H54 (cell line): ENCODE data around the gene PARVB.

ENCODE experiments used
- DNase-seq: peaks from one replicate; pipeline ENCODE4 v3.0.0; 2011; ENCODE audit warnings: low spot score, mixed read lengths; ENCODE audit not compliant: insufficient read length
- FAIRE-seq: peaks from 3 replicates; lab custom pipeline; 2011; peaks lifted over from hg19 to GRCh38; lab: Jason Lieb, UNC
- POLR2A ChIP-seq: IDR thresholded peaks from 2 replicates; pipeline ENCODE4 v1.6.1; 2011; ENCODE audit warnings: low read depth, mild to moderate bottlenecking, low read length

The PARVB gene

GRCh38 chr22:44116331-44116730, 92.2 kb downstream of the PARVB start:
- no peak for DNase-seq
- no peak for FAIRE-seq
- TF ChIP-seq POLR2A = no peak

DNA sequence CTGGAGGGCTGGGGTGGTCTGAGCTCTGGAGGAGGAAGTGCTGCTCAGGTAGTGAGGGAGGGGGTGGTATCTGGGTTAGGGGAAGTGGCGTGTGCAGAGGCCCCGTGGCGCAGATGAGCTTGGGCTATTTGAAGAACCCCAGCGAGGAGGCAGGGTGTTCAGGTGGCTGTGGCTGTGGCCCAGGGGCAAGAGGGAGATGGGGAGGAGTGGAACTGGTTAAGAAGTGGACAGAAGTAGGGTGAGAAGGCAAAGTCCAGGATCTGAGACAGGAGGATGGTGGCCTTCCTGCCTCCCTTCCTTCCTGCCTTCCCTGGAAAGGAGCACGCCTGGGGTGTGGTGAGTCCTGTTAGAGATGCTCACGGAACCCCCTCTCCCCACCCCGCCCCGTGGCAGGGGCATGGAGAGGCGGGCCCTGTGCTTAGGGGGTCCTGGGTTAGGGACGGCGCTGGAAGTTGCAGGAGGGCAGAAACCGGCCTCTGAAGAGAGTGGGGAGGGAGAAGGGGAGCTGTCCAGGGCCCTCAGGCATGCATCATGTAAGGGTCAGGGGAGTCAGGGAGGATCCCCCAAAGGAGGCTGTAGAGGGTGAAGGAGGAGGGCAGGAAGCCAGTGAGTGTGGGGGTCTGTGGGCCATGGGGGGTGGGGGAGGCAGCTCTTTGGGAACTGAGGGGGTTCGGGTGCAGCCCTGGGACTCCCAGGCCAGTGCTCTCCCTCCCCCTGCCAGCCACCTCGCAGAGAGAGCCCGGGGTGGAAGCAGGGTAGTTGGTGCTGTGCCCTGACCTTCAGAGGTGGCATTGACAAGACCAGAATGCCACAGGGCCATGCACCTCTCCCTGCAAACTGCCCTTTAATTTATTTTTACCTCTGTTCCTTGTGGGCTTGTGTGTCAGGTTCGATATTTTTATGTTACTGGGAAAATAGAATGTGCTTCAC, 92.9 kb downstream of the PARVB start:
- FAIRE-seq (no peak), DNase-seq (no peak)
- no peak for TF ChIP-seq POLR2A

- DNase-seq = no peak
- no peak for FAIRE-seq
- TF ChIP-seq POLR2A = no peak
Measured at GRCh38 chr22:44117746-44118145, 93.6 kb downstream of the PARVB start.

- no peak for TF ChIP-seq POLR2A
- DNase-seq (no peak), FAIRE-seq (no peak)
Measured at GRCh38 chr22:44118645-44119315, 94.7 kb downstream of the PARVB start.

DNA sequence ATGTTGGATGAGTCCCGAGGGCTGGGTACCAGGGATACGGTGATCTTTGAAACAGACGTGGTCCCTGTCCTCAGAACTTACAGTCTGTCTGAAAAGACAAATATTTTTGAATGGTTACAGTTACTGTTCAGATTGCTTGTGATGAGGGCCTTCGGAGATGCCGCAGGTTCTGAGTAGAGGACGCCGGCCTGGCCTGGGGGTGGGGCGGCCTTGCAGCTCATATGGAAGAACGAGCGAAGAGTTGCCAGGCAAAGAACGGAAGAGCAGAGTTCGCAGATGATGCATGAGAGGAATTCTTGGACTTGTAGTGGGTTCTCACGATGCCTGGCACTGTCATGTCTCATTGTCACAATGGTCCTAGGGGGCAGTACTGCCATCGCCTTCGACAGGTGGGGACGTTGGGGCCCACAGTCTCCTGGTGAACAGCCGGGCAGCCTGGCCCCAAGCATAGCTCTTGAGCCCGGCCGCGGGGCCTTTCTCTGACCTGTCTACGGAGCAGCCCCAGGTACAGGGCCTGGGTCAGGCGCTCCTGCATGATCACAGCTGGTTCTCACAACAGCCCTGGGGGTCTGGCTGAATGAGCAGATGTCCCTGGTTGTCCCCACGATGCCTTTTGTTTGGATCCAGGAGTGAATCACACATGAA, 95.7 kb downstream of the PARVB start:
- no peak for FAIRE-seq
- TF ChIP-seq POLR2A = no peak
- DNase-seq = no peak

DNA sequence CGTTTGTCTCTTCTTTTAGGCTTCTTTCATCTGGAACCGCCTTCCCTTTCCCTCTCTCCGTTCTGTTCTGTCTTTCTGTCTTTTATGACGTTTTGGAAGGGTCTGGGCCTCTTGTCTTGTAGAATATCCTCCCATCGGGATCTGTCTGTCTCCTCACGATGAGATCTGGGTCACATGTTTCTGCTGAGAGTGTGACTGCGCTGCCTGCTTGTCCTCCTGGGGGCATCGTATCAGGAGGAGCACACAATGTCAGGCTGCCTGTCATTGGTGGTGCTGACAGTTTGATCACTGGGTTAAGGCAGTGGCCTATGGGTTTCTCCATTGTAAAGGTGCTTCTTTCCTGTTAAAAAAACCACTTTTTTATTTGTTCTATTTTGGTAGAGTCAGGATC, 96.2 kb downstream of the PARVB start:
- no peak for TF ChIP-seq POLR2A
- no peak for FAIRE-seq
- DNase-seq = no peak

DNA sequence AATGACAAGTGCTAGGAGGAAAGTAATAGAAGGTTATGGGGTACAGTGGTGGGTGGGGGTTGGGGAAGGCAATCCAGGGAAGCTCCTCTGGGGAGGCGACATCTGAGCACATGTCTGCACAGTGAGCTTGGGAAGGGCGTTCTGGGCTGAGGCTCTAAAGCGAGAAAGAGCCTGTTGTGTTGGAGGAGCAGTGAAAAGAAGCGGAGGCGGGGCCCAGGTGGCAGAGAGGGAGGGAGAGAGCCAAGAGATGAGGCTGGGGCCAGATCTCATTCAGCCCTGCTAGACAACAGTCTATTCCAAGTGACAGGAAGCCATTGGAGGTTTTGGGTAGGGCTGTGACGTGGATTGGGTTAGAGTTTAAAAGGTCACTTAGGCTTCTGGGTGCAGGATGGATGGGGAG, 101.3 kb downstream of the PARVB start:
- DNase-seq (no peak), FAIRE-seq (no peak)
- no peak for TF ChIP-seq POLR2A

DNA sequence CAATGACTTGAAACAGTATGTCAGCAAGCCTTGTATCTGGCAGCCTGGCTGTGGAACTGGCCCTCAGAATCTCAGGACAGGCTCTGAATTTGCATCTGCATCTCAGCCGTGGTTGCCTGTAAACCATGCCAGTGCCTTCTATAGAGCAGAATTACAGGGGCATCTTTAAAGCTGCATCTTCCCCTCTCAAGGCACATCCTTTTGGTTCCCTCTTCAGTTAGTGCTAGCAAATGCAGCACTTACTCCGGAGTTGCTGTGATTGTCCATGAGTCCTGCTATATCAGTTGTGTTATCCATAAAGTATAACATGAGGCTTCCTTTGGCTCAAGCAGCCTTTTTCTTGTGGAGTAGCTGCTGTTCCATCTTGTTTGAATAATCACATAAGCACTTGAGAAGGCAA, 102.7 kb downstream of the PARVB start:
- DNase-seq = no peak
- no peak for FAIRE-seq
- no peak for TF ChIP-seq POLR2A

GRCh38 chr22:44127356-44127755, 103.3 kb downstream of the PARVB start:
- DNase-seq (no peak), FAIRE-seq (no peak)
- no peak for TF ChIP-seq POLR2A

DNA sequence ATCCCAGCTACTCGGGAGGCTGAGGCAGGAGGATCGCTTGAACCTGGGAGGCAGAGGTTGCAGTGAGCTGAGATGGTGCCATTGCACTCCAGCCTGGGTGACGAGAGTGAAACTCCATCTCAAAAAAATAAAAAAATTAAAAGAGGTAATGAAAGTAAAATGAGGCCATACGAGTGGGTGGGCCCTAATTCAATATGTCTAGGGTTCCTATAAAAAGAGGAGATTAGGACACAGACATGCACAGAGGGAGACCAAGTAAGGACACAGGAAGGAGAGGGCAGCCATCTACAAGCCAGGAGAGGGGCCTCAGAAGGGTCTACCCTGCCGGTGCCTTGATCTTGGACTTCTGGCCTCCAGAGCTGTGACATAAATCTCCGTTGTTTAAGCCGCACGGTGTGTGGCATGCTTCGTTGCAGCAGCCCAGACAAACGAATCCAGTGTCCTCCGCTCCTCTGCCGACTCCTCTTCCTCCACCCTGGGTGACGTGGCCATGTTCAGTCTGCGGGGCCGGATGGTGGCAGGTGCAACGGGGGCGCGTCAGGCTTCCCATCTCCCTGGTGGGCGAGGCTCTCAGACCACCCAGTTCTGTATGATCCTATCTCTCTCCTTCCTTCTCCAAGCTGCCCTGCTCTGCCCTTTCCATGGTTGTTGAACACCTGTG, 105.0 kb downstream of the PARVB start:
- no peak for TF ChIP-seq POLR2A
- DNase-seq (no peak), FAIRE-seq (no peak)

GRCh38 chr22:44129619-44129976, 105.5 kb downstream of the PARVB start:
- DNase-seq = no peak
- FAIRE-seq = no peak
- no peak for TF ChIP-seq POLR2A

DNA sequence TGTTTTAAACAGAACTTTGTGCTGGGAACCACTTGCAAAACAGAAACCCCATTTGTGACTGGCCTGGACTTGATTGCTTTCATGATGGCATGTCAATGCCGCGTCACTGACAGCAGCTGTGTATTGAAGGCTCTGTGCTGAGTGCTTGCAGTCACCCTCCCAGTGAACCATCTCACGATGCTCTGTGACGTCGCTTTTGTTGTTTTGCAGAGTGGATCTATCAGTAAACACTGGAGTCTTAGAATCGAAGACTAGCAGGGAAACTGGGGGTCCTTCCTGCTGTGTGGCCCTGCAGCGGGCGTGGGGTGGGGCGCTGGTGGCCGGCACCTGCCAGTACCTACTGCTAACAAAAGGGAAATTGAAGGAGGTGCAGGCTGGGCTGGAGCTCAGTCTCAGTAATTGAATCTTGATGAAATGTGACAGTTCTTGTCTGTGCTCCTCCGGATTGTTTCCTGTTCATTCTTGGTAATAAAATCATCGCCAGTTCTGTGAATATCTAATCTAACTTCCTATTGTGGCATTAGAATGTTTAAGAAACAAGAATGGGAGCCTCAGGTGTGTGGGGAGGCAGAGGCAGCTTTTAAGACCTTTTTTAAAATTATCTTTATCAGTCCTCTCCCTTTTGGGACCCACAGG, 106.1 kb downstream of the PARVB start:
- FAIRE-seq (no peak), DNase-seq (no peak)
- no peak for TF ChIP-seq POLR2A

- FAIRE-seq (no peak), DNase-seq (no peak)
- no peak for TF ChIP-seq POLR2A
Measured at GRCh38 chr22:44131412-44131811, 107.3 kb downstream of the PARVB start.
